ENCODE measurements around the gene PDZD2.

The PDZD2 gene

DNA sequence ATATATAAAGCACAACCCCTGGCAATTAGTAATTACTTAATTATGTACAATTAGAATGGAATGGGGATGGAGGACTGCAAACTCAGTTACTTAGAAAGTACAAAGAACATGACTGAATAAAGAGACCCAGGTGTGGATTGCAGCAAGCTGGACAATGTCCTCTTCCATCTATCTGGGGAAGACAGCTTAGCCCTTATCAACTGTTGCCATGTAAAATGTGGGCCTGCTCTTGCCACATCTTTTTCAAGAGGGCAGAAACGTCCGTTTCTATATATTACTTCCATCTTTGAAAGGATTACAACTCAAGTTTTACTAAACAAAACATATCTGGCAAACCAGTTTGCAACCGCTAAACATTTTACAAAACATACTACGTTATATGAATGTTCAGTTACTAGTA, 509.0 kb downstream of the PDZD2 start:
- Histone ChIP-seq H3K9me3 (ENCODE audit: insufficient read depth, low read depth, low read length) (no peaks in the 10 kb centered on the region), H3K4me3 (ENCODE audit: low read length, poor library complexity, severe bottlenecking) (no peak overlapping the region), H3K9ac (ENCODE audit: low read depth, low read length, poor library complexity, severe bottlenecking) (no peak overlapping the region), H3K4me2 (ENCODE audit: low read depth, low read length, poor library complexity, severe bottlenecking) (no peak overlapping the region), H2AFZ (ENCODE audit: low read length) (no peak overlapping the region), H4K20me1 (ENCODE audit: insufficient read depth, low read length, poor library complexity, severe bottlenecking) (peaks cover 75% of the 10 kb centered on the region), H3K27me3 (ENCODE audit: insufficient read depth, low read length, poor library complexity, severe bottlenecking) (no peaks in the 10 kb centered on the region), H3K79me2 (ENCODE audit: insufficient read depth, low read length) (peaks cover 95% of the 10 kb centered on the region), H3K9me2 (replicated peaks; ENCODE audit: low read depth, low read length) (no peaks in the 10 kb centered on the region), H3F3A (ENCODE audit: low read depth) (no peaks in the 10 kb centered on the region), H3K36me3 (ENCODE audit: insufficient read depth, low read length) (peaks cover 9% of the 10 kb centered on the region; the same call in 1 of the 2 replicates), H3K4me1 (ENCODE audit: insufficient read depth, low read length, poor library complexity, severe bottlenecking) (no peaks in the 10 kb centered on the region)
- TF ChIP-seq EZH2phosphoT487 (IDR thresholded peaks at IDR 0.05; ENCODE audit: borderline replicate concordance) (no peak), CTCF (conservative IDR thresholded peaks at IDR 0.05; ENCODE audit: low read length) (no peak)

DNA sequence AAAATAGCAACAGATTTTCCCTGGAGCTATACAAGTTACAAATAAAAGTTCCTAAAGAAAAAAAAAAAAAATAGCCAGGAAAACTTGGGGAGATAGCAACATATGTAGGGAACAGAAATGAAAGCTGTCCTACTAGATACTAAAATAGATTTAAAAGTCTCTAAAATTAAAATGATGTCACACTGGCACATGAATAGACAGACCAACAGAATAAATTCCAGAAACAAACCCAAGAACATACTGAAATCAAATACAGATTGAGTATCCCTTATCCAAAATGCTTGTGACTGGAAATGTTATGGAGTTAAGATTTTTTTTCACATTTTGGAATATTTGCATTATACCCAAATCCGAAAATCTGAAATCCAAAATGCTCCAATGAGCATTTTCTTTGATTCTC, 511.4 kb downstream of the PDZD2 start:
- Histone ChIP-seq H3K36me3 (ENCODE audit: insufficient read depth, low read length) (peaks cover 9% of the 10 kb centered on the region; the same call in 1 of the 2 replicates), H3K27me3 (ENCODE audit: insufficient read depth, low read length, poor library complexity, severe bottlenecking) (no peaks in the 10 kb centered on the region), H3K9ac (ENCODE audit: low read depth, low read length, poor library complexity, severe bottlenecking) (no peak overlapping the region), H3K4me1 (ENCODE audit: insufficient read depth, low read length, poor library complexity, severe bottlenecking) (peaks cover 7% of the 10 kb centered on the region), H3K4me2 (ENCODE audit: low read depth, low read length, poor library complexity, severe bottlenecking) (no peak overlapping the region), H3K9me3 (ENCODE audit: insufficient read depth, low read depth, low read length) (no peaks in the 10 kb centered on the region), H3K9me2 (replicated peaks; ENCODE audit: low read depth, low read length) (no peaks in the 10 kb centered on the region), H2AFZ (ENCODE audit: low read length) (no peak overlapping the region), H3K4me3 (ENCODE audit: low read length, poor library complexity, severe bottlenecking) (no peak overlapping the region), H3F3A (ENCODE audit: low read depth) (no peaks in the 10 kb centered on the region), H3K79me2 (ENCODE audit: insufficient read depth, low read length) (peaks cover 100% of the 10 kb centered on the region), H4K20me1 (ENCODE audit: insufficient read depth, low read length, poor library complexity, severe bottlenecking) (peaks cover 84% of the 10 kb centered on the region)
- no peak for TF ChIP-seq CTCF (conservative IDR thresholded peaks at IDR 0.05; ENCODE audit: low read length)
- TF ChIP-seq EZH2phosphoT487 (IDR thresholded peaks at IDR 0.05; ENCODE audit: borderline replicate concordance) = no peak

- Histone ChIP-seq H3F3A (ENCODE audit: low read depth) (no peaks in the 10 kb centered on the region), H3K9me3 (ENCODE audit: insufficient read depth, low read depth, low read length) (no peaks in the 10 kb centered on the region), H3K36me3 (ENCODE audit: insufficient read depth, low read length) (peaks cover 9% of the 10 kb centered on the region; the same call in 1 of the 2 replicates), H3K79me2 (ENCODE audit: insufficient read depth, low read length) (peaks cover 100% of the 10 kb centered on the region), H3K4me1 (ENCODE audit: insufficient read depth, low read length, poor library complexity, severe bottlenecking) (peaks cover 7% of the 10 kb centered on the region), H4K20me1 (ENCODE audit: insufficient read depth, low read length, poor library complexity, severe bottlenecking) (peaks cover 84% of the 10 kb centered on the region), H2AFZ (ENCODE audit: low read length) (no peak overlapping the region), H3K4me3 (ENCODE audit: low read length, poor library complexity, severe bottlenecking) (no peak overlapping the region), H3K9ac (ENCODE audit: low read depth, low read length, poor library complexity, severe bottlenecking) (no peak overlapping the region), H3K4me2 (ENCODE audit: low read depth, low read length, poor library complexity, severe bottlenecking) (no peak overlapping the region), H3K27me3 (ENCODE audit: insufficient read depth, low read length, poor library complexity, severe bottlenecking) (no peaks in the 10 kb centered on the region), H3K9me2 (replicated peaks; ENCODE audit: low read depth, low read length) (no peaks in the 10 kb centered on the region)
- no peak for TF ChIP-seq CTCF (conservative IDR thresholded peaks at IDR 0.05; ENCODE audit: low read length)
- TF ChIP-seq EZH2phosphoT487 (IDR thresholded peaks at IDR 0.05; ENCODE audit: borderline replicate concordance) = no peak
Observed at GRCh38 chr5:32151198-32151597, 512.3 kb downstream of the PDZD2 start.

Measured in Loucy (cell line).